ENCODE measurements around the gene SVEP1. TPM values are rescaled to one million over a fixed set of nuclear protein-coding genes. Genes with fewer than 3 reads are reported as not detected.

SVEP1 gene
- total RNA-seq, 1 donor from 2014 or later: 0.10 TPM

GRCh38 chr9:110592044-110592830 is 12.7 kb upstream of the SVEP1 start:
- H3K27ac Mint-ChIP-seq (ENCODE audit: unreplicated experiment): no peak overlapping the region
- no peak for DNase-seq
- no peaks in the 10 kb centered on the region for H3K36me3 Mint-ChIP-seq (ENCODE audit: unreplicated experiment)

GRCh38 chr9:110591526-110591925 is 12.0 kb upstream of the SVEP1 start:
- DNase-seq: no peak
- Mint-ChIP-seq H3K4me3 (ENCODE audit: unreplicated experiment) (no peak overlapping the region), H3K27ac (ENCODE audit: unreplicated experiment) (no peak overlapping the region), H3K9me3 (ENCODE audit: unreplicated experiment) (peaks cover 5% of the 10 kb centered on the region), H3K27me3 (ENCODE audit: unreplicated experiment) (no peaks in the 10 kb centered on the region), H3K36me3 (ENCODE audit: unreplicated experiment) (no peaks in the 10 kb centered on the region), H3K4me1 (ENCODE audit: low read depth, unreplicated experiment) (no peaks in the 10 kb centered on the region)
- no peak for TF ChIP-seq CTCF (IDR thresholded peaks at IDR 0.05; ENCODE audit: partially characterized antibody, unreplicated experiment)

More at GRCh38 chr9:110592044-110592830, 12.7 kb upstream of the SVEP1 start:
- H3K9me3 Mint-ChIP-seq (ENCODE audit: unreplicated experiment): peaks cover 4% of the 10 kb centered on the region
- H3K4me1 Mint-ChIP-seq (ENCODE audit: low read depth, unreplicated experiment): no peaks in the 10 kb centered on the region
- H3K27me3 Mint-ChIP-seq (ENCODE audit: unreplicated experiment): no peaks in the 10 kb centered on the region
- H3K4me3 Mint-ChIP-seq (ENCODE audit: unreplicated experiment): no peak overlapping the region
- no peak for TF ChIP-seq CTCF (IDR thresholded peaks at IDR 0.05; ENCODE audit: partially characterized antibody, unreplicated experiment)

GRCh38 chr9:110590816-110591215 is 11.3 kb upstream of the SVEP1 start:
- no peak for TF ChIP-seq CTCF (IDR thresholded peaks at IDR 0.05; ENCODE audit: partially characterized antibody, unreplicated experiment)
- peaks cover 2% of the 10 kb centered on the region for H3K9me3 Mint-ChIP-seq (ENCODE audit: unreplicated experiment)
- no peaks in the 10 kb centered on the region for H3K36me3 Mint-ChIP-seq (ENCODE audit: unreplicated experiment)
- no peaks in the 10 kb centered on the region for H3K4me1 Mint-ChIP-seq (ENCODE audit: low read depth, unreplicated experiment)
- H3K27ac Mint-ChIP-seq (ENCODE audit: unreplicated experiment): no peak overlapping the region
- H3K27me3 Mint-ChIP-seq (ENCODE audit: unreplicated experiment): no peaks in the 10 kb centered on the region
- no peak overlapping the region for H3K4me3 Mint-ChIP-seq (ENCODE audit: unreplicated experiment)
- no peak for DNase-seq

GRCh38 chr9:110588296-110588695 is 8.8 kb upstream of the SVEP1 start:
- Mint-ChIP-seq H3K27ac (ENCODE audit: unreplicated experiment) (no peak overlapping the region), H3K36me3 (ENCODE audit: unreplicated experiment) (no peaks in the 10 kb centered on the region), H3K9me3 (ENCODE audit: unreplicated experiment) (peaks cover 2% of the 10 kb centered on the region), H3K4me1 (ENCODE audit: low read depth, unreplicated experiment) (no peaks in the 10 kb centered on the region), H3K4me3 (ENCODE audit: unreplicated experiment) (no peak overlapping the region), H3K27me3 (ENCODE audit: unreplicated experiment) (no peaks in the 10 kb centered on the region)
- DNase-seq: no peak
- TF ChIP-seq CTCF (IDR thresholded peaks at IDR 0.05; ENCODE audit: partially characterized antibody, unreplicated experiment): no peak

GRCh38 chr9:110583237-110583636 is 3.7 kb upstream of the SVEP1 start:
- TF ChIP-seq CTCF (IDR thresholded peaks at IDR 0.05; ENCODE audit: partially characterized antibody, unreplicated experiment): no peak
- peaks cover 15% of the 10 kb centered on the region for H3K27me3 Mint-ChIP-seq (ENCODE audit: unreplicated experiment)

More at GRCh38 chr9:110583237-110583636, 3.7 kb upstream of the SVEP1 start:
- Mint-ChIP-seq H3K36me3 (ENCODE audit: unreplicated experiment) (no peaks in the 10 kb centered on the region), H3K4me1 (ENCODE audit: low read depth, unreplicated experiment) (peaks cover 5% of the 10 kb centered on the region), H3K27ac (ENCODE audit: unreplicated experiment) (no peak overlapping the region), H3K9me3 (ENCODE audit: unreplicated experiment) (peaks cover 11% of the 10 kb centered on the region), H3K4me3 (ENCODE audit: unreplicated experiment) (no peak overlapping the region)
- DNase-seq: no peak
